Upper lobe of left lung (tissue), 4 donors: ENCODE data around the gene PTPRM.

Source experiments
- POLR2AphosphoS5 ChIP-seq, 2 donors: sonication (generic); formaldehyde crosslinking; IDR thresholded peaks; one replicate each; pipeline ENCODE4 v1.5.1; 2017; ENCODE audit warnings: antibody characterized with exemption in 2 of 2
- TF ChIP-seq, protein P1 (sequence below), 6 experiments: fragments of 450-650 bp in 4 of 6; fragments of 200-600 bp in 2 of 6; sonication (generic) in 2 of 6; IDR thresholded peaks; one replicate each; pipeline ENCODE4 v1.5.1; 2016 to 2019; ENCODE audit warnings: antibody characterized with exemption in 6 of 6

- TF ChIP-seq POLR2AphosphoS5 (IDR thresholded peaks at IDR 0.05), result no peak
- TF ChIP-seq, protein P1, sequence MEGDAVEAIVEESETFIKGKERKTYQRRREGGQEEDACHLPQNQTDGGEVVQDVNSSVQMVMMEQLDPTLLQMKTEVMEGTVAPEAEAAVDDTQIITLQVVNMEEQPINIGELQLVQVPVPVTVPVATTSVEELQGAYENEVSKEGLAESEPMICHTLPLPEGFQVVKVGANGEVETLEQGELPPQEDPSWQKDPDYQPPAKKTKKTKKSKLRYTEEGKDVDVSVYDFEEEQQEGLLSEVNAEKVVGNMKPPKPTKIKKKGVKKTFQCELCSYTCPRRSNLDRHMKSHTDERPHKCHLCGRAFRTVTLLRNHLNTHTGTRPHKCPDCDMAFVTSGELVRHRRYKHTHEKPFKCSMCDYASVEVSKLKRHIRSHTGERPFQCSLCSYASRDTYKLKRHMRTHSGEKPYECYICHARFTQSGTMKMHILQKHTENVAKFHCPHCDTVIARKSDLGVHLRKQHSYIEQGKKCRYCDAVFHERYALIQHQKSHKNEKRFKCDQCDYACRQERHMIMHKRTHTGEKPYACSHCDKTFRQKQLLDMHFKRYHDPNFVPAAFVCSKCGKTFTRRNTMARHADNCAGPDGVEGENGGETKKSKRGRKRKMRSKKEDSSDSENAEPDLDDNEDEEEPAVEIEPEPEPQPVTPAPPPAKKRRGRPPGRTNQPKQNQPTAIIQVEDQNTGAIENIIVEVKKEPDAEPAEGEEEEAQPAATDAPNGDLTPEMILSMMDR (IDR thresholded peaks at IDR 0.05), result no peak
Measured at GRCh38 chr18:7635948-7636347, 68.8 kb downstream of the PTPRM start.
